NB4 (cell line): Measurements from ENCODE around the gene SLFN5.

Experiments
- POLR2A ChIP-seq: IDR thresholded peaks from 2 replicates; pipeline ENCODE4 v1.6.1; 2011; ENCODE audit warnings: mild to moderate bottlenecking; ENCODE audit not compliant: insufficient read length; ENCODE audit errors: extremely low read depth
- TF ChIP-seq, protein P1 (sequence below): IDR thresholded peaks from one replicate; pipeline ENCODE4 v1.5.1; 2012; ENCODE audit warnings: low read depth, low read length
- TF ChIP-seq, protein P2 (sequence below): IDR thresholded peaks from 2 replicates; pipeline ENCODE4 v1.6.1; 2011; ENCODE audit warnings: low read depth, low read length

DNA sequence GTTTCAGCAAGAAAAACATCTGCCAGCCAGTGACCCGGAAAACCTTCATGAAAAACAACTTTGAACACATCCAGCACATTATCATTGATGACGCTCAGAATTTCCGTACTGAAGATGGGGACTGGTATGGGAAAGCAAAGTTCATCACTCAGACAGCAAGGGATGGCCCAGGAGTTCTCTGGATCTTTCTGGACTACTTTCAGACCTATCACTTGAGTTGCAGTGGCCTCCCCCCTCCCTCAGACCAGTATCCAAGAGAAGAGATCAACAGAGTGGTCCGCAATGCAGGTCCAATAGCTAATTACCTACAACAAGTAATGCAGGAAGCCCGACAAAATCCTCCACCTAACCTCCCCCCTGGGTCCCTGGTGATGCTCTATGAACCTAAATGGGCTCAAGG, 22.2 kb downstream of the SLFN5 start:
- TF ChIP-seq, protein P1, sequence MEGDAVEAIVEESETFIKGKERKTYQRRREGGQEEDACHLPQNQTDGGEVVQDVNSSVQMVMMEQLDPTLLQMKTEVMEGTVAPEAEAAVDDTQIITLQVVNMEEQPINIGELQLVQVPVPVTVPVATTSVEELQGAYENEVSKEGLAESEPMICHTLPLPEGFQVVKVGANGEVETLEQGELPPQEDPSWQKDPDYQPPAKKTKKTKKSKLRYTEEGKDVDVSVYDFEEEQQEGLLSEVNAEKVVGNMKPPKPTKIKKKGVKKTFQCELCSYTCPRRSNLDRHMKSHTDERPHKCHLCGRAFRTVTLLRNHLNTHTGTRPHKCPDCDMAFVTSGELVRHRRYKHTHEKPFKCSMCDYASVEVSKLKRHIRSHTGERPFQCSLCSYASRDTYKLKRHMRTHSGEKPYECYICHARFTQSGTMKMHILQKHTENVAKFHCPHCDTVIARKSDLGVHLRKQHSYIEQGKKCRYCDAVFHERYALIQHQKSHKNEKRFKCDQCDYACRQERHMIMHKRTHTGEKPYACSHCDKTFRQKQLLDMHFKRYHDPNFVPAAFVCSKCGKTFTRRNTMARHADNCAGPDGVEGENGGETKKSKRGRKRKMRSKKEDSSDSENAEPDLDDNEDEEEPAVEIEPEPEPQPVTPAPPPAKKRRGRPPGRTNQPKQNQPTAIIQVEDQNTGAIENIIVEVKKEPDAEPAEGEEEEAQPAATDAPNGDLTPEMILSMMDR = no peak
- no peak for TF ChIP-seq POLR2A
- TF ChIP-seq, protein P2, sequence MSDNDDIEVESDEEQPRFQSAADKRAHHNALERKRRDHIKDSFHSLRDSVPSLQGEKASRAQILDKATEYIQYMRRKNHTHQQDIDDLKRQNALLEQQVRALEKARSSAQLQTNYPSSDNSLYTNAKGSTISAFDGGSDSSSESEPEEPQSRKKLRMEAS = no peak
